Retina (tissue), 1 donor: Measurements from ENCODE around the gene MYO3A.
"Not testable (repeated sequence)": the region's sequence is repeated elsewhere in the genome, so short reads cannot be mapped to it uniquely, and the experiment has no call there.

Experiments used
- DNase-seq: peaks from one replicate; pipeline ENCODE4 v3.0.0-alpha.2; 2016

MYO3A gene

GRCh38 chr10:25978771-25979170, 44.7 kb downstream of the MYO3A start:
- DNase-seq: no peak

GRCh38 chr10:25982107-25982506, 48.1 kb downstream of the MYO3A start:
- no peak for DNase-seq

- no peak for DNase-seq
These were observed 54.6 kb downstream of the MYO3A start for GRCh38 chr10:25988583-25988982.

- no peak for DNase-seq
These were observed 55.9 kb downstream of the MYO3A start for GRCh38 chr10:25989951-25990350.

GRCh38 chr10:25999295-25999981, 65.4 kb downstream of the MYO3A start:
- DNase-seq: no peak

GRCh38 chr10:26000971-26001370, 66.9 kb downstream of the MYO3A start:
- DNase-seq: no peak

GRCh38 chr10:26002466-26002865, 68.4 kb downstream of the MYO3A start:
- DNase-seq: not testable (repeated sequence)

- no peak for DNase-seq
These were observed 81.1 kb downstream of the MYO3A start for GRCh38 chr10:26015092-26015491.

- DNase-seq: no peak
These were observed 88.8 kb downstream of the MYO3A start for GRCh38 chr10:26022831-26023230.

GRCh38 chr10:26024303-26024702, 90.3 kb downstream of the MYO3A start:
- no peak for DNase-seq

GRCh38 chr10:26025523-26025922, 91.5 kb downstream of the MYO3A start:
- DNase-seq: no peak

GRCh38 chr10:26029858-26030257, 95.8 kb downstream of the MYO3A start:
- DNase-seq: no peak

- no peak for DNase-seq
These were observed 97.3 kb downstream of the MYO3A start for GRCh38 chr10:26031300-26031699.

- no peak for DNase-seq
These were observed 109.4 kb downstream of the MYO3A start for GRCh38 chr10:26043469-26043868.

- DNase-seq: no peak
These were observed 110.2 kb downstream of the MYO3A start for GRCh38 chr10:26044141-26044749.

GRCh38 chr10:26046073-26046700, 112.2 kb downstream of the MYO3A start:
- DNase-seq: no peak

- no peak for DNase-seq
These were observed 114.7 kb downstream of the MYO3A start for GRCh38 chr10:26048756-26049155.

GRCh38 chr10:26052326-26052725, 118.3 kb downstream of the MYO3A start:
- no peak for DNase-seq

- no peak for DNase-seq
These were observed 123.4 kb downstream of the MYO3A start for GRCh38 chr10:26057466-26057865.

GRCh38 chr10:26064106-26064505, 130.1 kb downstream of the MYO3A start:
- DNase-seq: no peak

- no peak for DNase-seq
These were observed 133.7 kb downstream of the MYO3A start for GRCh38 chr10:26067680-26068079.

- not testable (repeated sequence) for DNase-seq
These were observed 146.9 kb downstream of the MYO3A start for GRCh38 chr10:26080971-26081370.

GRCh38 chr10:26081459-26081858, 147.4 kb downstream of the MYO3A start:
- no peak for DNase-seq

GRCh38 chr10:26085549-26085948, 151.5 kb downstream of the MYO3A start:
- DNase-seq: no peak
